ENCODE results near the gene FGF1.

DNA sequence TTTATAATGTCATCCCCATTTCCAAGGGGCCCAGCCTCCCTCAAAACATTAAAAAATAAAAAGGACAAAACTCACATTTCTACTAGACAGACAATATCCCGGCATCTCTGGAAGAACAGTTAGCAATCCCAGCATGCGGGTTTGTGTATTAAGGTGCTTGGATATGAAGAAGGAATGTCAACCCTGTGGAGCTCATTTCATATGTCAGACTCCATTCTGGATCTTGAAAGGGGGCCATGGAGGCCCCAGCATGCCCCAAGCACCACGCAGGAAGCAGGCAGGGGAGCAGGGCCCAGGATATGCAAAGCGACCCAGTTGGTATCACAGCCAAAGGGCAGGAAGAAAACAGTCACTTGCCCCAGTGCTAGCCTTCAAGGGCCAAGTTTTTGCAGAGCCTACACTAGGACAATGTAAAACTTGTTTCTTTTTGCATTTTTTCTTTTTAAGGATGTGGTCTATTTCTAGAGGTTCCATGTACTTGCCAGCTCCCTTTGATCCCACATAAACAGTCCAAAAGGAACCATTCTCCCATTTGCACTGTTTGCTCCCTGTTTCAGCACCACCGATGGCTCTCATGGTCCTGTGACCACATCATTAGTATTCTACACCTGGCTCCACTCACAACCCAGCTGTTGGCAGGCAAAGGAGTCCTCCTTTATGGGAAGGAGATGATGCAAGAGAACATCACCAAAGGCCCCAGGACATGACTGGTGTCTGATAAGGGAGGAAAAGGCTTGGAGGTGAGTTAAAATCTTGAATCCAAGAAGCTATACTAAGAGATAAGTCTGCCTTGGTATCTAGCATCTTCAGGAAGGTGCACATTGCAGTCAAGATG is 58.3 kb downstream of the FGF1 start:
- TF ChIP-seq, protein P1, sequence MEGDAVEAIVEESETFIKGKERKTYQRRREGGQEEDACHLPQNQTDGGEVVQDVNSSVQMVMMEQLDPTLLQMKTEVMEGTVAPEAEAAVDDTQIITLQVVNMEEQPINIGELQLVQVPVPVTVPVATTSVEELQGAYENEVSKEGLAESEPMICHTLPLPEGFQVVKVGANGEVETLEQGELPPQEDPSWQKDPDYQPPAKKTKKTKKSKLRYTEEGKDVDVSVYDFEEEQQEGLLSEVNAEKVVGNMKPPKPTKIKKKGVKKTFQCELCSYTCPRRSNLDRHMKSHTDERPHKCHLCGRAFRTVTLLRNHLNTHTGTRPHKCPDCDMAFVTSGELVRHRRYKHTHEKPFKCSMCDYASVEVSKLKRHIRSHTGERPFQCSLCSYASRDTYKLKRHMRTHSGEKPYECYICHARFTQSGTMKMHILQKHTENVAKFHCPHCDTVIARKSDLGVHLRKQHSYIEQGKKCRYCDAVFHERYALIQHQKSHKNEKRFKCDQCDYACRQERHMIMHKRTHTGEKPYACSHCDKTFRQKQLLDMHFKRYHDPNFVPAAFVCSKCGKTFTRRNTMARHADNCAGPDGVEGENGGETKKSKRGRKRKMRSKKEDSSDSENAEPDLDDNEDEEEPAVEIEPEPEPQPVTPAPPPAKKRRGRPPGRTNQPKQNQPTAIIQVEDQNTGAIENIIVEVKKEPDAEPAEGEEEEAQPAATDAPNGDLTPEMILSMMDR (IDR thresholded peaks at IDR 0.05): no peak
- no peak for TF ChIP-seq POLR2A (IDR thresholded peaks at IDR 0.05)
